Lung (tissue), 12 donors: ENCODE measurements around the gene ADAM23. TPM values are rescaled to one million over a fixed set of nuclear protein-coding genes. Genes with fewer than 3 reads are reported as not detected.

Experiments
- ATAC-seq: fragments of 200-7000 bp; cut with Tn5 transposase; one replicate; pipeline ENCODE4 v1.9.1; 2020; ENCODE audit warnings: moderate number of reproducible peaks; ENCODE audit not compliant: insufficient read depth, low FRiP score
- DNase-seq, 3 donors: peaks; one replicate each; pipeline ENCODE4 v3.0.0-alpha.2; 2013 to 2017
- H3K27ac ChIP-seq, 2 donors: one replicate each; pipeline ENCODE4 v1.5.1; 2013; ENCODE audit warnings: mild to moderate bottlenecking in 2 of 2, moderate library complexity in 2 of 2, control low read depth in 1 of 2, inconsistent platforms in 1 of 2, low read depth in 1 of 2, low read length in 1 of 2
- H3K27me3 ChIP-seq, 3 donors: one replicate each; pipeline ENCODE4 v1.5.1; 2013; ENCODE audit warnings: low read length in 2 of 3; ENCODE audit not compliant: control insufficient read depth in 3 of 3, insufficient read depth in 3 of 3
- H3K36me3 ChIP-seq, 4 donors: one replicate each; pipeline ENCODE4 v1.5.1; 2013; ENCODE audit warnings: low read length in 4 of 4, mild to moderate bottlenecking in 1 of 4, moderate library complexity in 1 of 4; ENCODE audit not compliant: control insufficient read depth in 4 of 4, insufficient read depth in 4 of 4
- H3K4me1 ChIP-seq, 5 donors: one replicate each; pipeline ENCODE4 v1.5.1; 2013; ENCODE audit warnings: low read length in 5 of 5, mild to moderate bottlenecking in 2 of 5, moderate library complexity in 1 of 5; ENCODE audit not compliant: control insufficient read depth in 5 of 5, insufficient read depth in 5 of 5
- H3K4me3 ChIP-seq: one replicate; pipeline ENCODE4 v1.5.1; 2013; ENCODE audit warnings: mild to moderate bottlenecking, control low read depth, moderate library complexity
- H3K9ac ChIP-seq, 2 donors: one replicate each; pipeline ENCODE4 v1.5.1; 2013; ENCODE audit warnings: low read length in 2 of 2, control low read depth in 1 of 2; ENCODE audit not compliant: insufficient read depth in 1 of 2
- H3K9me3 ChIP-seq, 4 donors: one replicate each; pipeline ENCODE4 v1.5.1; 2013; ENCODE audit warnings: low read length in 3 of 4, mild to moderate bottlenecking in 1 of 4, moderate library complexity in 1 of 4; ENCODE audit not compliant: control insufficient read depth in 4 of 4, insufficient read depth in 3 of 4
- CTCF ChIP-seq: IDR thresholded peaks from 2 replicates; pipeline ENCODE4 v1.5.1; 2012; ENCODE audit warnings: mild to moderate bottlenecking; ENCODE audit errors: control extremely low read depth, extremely low read depth
- WGBS, 2 donors: extraction: QIAGEN DNeasy Blood & Tissue Kit; methylation state at CpG; one replicate each; pipeline ENCODE4 v1.1.7; 2013; 5-methylcytosine and 5-hydroxymethylcytosine counted together
- polyA plus RNA-seq, 2 donors: library from polyadenylated mRNA; stranded (reverse); fragments of 200-250 nt; gene quantifications; one replicate each; pipeline ENCODE4 v1.2.1, GENCODE V29; 2013
- total RNA-seq, 2 donors: library from RNA; depleted of rRNA in 1 of 2; stranded (reverse); fragments of >200 nt in 1 of 2; gene quantifications; one replicate each; pipeline ENCODE4 v1.2.1, GENCODE V29; 2014 to 2021
- donor health status: control.
- donor health status: control.
- donor health status: Bipolar disorder and iron deficiency.
- donor health status: healthy.
- donor health status: DM: yes; HTN: yes; CAD: no.

ADAM23 gene
- total and polyA plus RNA-seq, 4 donors = 0.57 to 1.7 (median 1.2) TPM

GRCh38 chr2:206558492-206558891 is 115.2 kb downstream of the ADAM23 start:
- Histone ChIP-seq H3K27me3 (no peaks in the 10 kb centered on the region), H3K9me3 (no peaks in the 10 kb centered on the region), H3K4me3 (no peak overlapping the region), H3K9ac (no peak overlapping the region), H3K4me1 (peaks cover 0 to 2% (median 0%) of the 10 kb centered on the region in 5 donors), H3K27ac (no peak overlapping the region), H3K36me3 (no peaks in the 10 kb centered on the region)
- no peak for ATAC-seq
- TF ChIP-seq CTCF = no peak
- no peak for DNase-seq
- WGBS, 2 donors = 85 to 91% methylated on average over 2 of the region's 2 CpGs

- Histone ChIP-seq H3K27me3 (no peaks in the 10 kb centered on the region), H3K9ac (no peak overlapping the region), H3K36me3 (no peaks in the 10 kb centered on the region), H3K9me3 (no peaks in the 10 kb centered on the region), H3K27ac (no peak overlapping the region), H3K4me3 (no peak overlapping the region), H3K4me1 (no peaks in the 10 kb centered on the region)
- DNase-seq (no peak), ATAC-seq (no peak)
- 96 to 97% methylated on average over 1 of the region's 1 CpG for WGBS, 2 donors
- TF ChIP-seq CTCF = no peak
Observed at GRCh38 chr2:206561962-206562361, 118.6 kb downstream of the ADAM23 start.

- no peak overlapping the region for H3K4me3 ChIP-seq
- no peak for ATAC-seq
- 74 to 84% methylated on average over 2 of the region's 2 CpGs for WGBS, 2 donors
- H3K9me3 ChIP-seq = no peaks in the 10 kb centered on the region
- no peaks in the 10 kb centered on the region for H3K27me3 ChIP-seq
- no peak overlapping the region for H3K9ac ChIP-seq
- no peak overlapping the region for H3K27ac ChIP-seq
- TF ChIP-seq CTCF = no peak
- H3K4me1 ChIP-seq = no peaks in the 10 kb centered on the region
- no peak for DNase-seq
- H3K36me3 ChIP-seq = no peaks in the 10 kb centered on the region
Observed at GRCh38 chr2:206562375-206562774, 119.0 kb downstream of the ADAM23 start.

- H3K4me1 ChIP-seq = no peaks in the 10 kb centered on the region
- H3K9ac ChIP-seq = no peak overlapping the region
- H3K9me3 ChIP-seq = no peaks in the 10 kb centered on the region
- no peaks in the 10 kb centered on the region for H3K36me3 ChIP-seq
- TF ChIP-seq CTCF = no peak
- WGBS, 2 donors = 84 to 92% methylated on average over 2 of the region's 2 CpGs
- ATAC-seq (no peak), DNase-seq (no peak)
- H3K27ac ChIP-seq = no peak overlapping the region
- H3K27me3 ChIP-seq = no peaks in the 10 kb centered on the region
- no peak overlapping the region for H3K4me3 ChIP-seq
Observed at GRCh38 chr2:206563374-206563773, 120.0 kb downstream of the ADAM23 start.
